ACC112 (cell line): ENCODE results near the gene POLN.

Experiments
- H2AFZ ChIP-seq: fragments of 200-600 bp; sonication (generic); one replicate; pipeline ENCODE4 v1.6.0; 2017; ENCODE audit warnings: antibody characterized with exemption, low read length; ENCODE audit not compliant: unreplicated experiment
- H3K27ac ChIP-seq: fragments of 200-600 bp; sonication (generic); 2 replicates; pipeline ENCODE4 v1.5.1; 2014; ENCODE audit warnings: low read depth, mild to moderate bottlenecking, antibody characterized with exemption, low read length, moderate library complexity
- H3K27me3 ChIP-seq: fragments of 200-600 bp; sonication (generic); 2 replicates; pipeline ENCODE4 v1.6.1; 2014; ENCODE audit warnings: mild to moderate bottlenecking, antibody characterized with exemption, low read length, moderate library complexity, mixed read lengths; ENCODE audit not compliant: insufficient read depth
- H3K36me3 ChIP-seq: fragments of 200-600 bp; sonication (generic); 2 replicates; pipeline ENCODE4 v1.6.1; 2016; ENCODE audit warnings: mild to moderate bottlenecking, antibody characterized with exemption, low read length, moderate library complexity, mixed read lengths; ENCODE audit not compliant: insufficient read depth
- H3K4me1 ChIP-seq: fragments of 200-600 bp; sonication (generic); one replicate; pipeline ENCODE4 v1.6.1; 2016; ENCODE audit warnings: low read length, mixed read lengths; ENCODE audit not compliant: insufficient read depth, unreplicated experiment, control insufficient read depth
- H3K4me3 ChIP-seq: fragments of 200-600 bp; sonication (generic); 2 replicates; pipeline ENCODE4 v1.5.1; 2014; ENCODE audit warnings: mild to moderate bottlenecking, low read depth, low read length
- H3K79me2 ChIP-seq: fragments of 200-600 bp; sonication (generic); one replicate; pipeline ENCODE4 v1.6.0; 2016; ENCODE audit warnings: low read length; ENCODE audit not compliant: control insufficient read depth, unreplicated experiment, insufficient read depth

POLN gene

GRCh38 chr4:2065106-2065930 is 176.6 kb downstream of the POLN start:
- Histone ChIP-seq H3K4me3 (no peak overlapping the region), H3K27ac (no peak overlapping the region), H3K36me3 (no peaks in the 10 kb centered on the region), H2AFZ (no peak overlapping the region), H3K4me1 (no peaks in the 10 kb centered on the region), H3K27me3 (peaks cover 10% of the 10 kb centered on the region), H3K79me2 (no peaks in the 10 kb centered on the region)

- Histone ChIP-seq H3K4me3 (no peak overlapping the region), H3K4me1 (no peaks in the 10 kb centered on the region), H2AFZ (no peak overlapping the region), H3K36me3 (no peaks in the 10 kb centered on the region), H3K27me3 (peaks cover 14% of the 10 kb centered on the region), H3K79me2 (no peaks in the 10 kb centered on the region), H3K27ac (no peak overlapping the region)
Measured at GRCh38 chr4:2064276-2064991, 177.5 kb downstream of the POLN start.

GRCh38 chr4:2063557-2064275 is 178.2 kb downstream of the POLN start:
- Histone ChIP-seq H3K27ac (no peak overlapping the region), H2AFZ (no peak overlapping the region), H3K4me3 (no peak overlapping the region), H3K27me3 (peaks cover 14% of the 10 kb centered on the region), H3K36me3 (no peaks in the 10 kb centered on the region), H3K4me1 (no peaks in the 10 kb centered on the region), H3K79me2 (no peaks in the 10 kb centered on the region)

- no peak overlapping the region for H3K4me3 ChIP-seq
- H3K79me2 ChIP-seq: no peaks in the 10 kb centered on the region
- H3K27ac ChIP-seq: no peak overlapping the region
- H3K27me3 ChIP-seq: peaks cover 22% of the 10 kb centered on the region
- no peaks in the 10 kb centered on the region for H3K36me3 ChIP-seq
- no peak overlapping the region for H2AFZ ChIP-seq
- no peaks in the 10 kb centered on the region for H3K4me1 ChIP-seq
Measured at GRCh38 chr4:2062808-2063524, 179.0 kb downstream of the POLN start.

GRCh38 chr4:2062168-2062807 is 179.6 kb downstream of the POLN start:
- H3K79me2 ChIP-seq: no peaks in the 10 kb centered on the region
- H3K4me1 ChIP-seq: no peaks in the 10 kb centered on the region
- H3K27me3 ChIP-seq: peaks cover 28% of the 10 kb centered on the region
- H3K4me3 ChIP-seq: no peak overlapping the region
- no peak overlapping the region for H2AFZ ChIP-seq
- no peak overlapping the region for H3K27ac ChIP-seq
- H3K36me3 ChIP-seq: no peaks in the 10 kb centered on the region

- peaks cover 36% of the 10 kb centered on the region for H3K27me3 ChIP-seq
Measured at GRCh38 chr4:2061186-2062131, 180.5 kb downstream of the POLN start.

GRCh38 chr4:2060611-2061185 is 181.2 kb downstream of the POLN start:
- H3K27me3 ChIP-seq: peaks cover 39% of the 10 kb centered on the region
- no peaks in the 10 kb centered on the region for H3K36me3 ChIP-seq
- no peak overlapping the region for H3K4me3 ChIP-seq
- H3K4me1 ChIP-seq: no peaks in the 10 kb centered on the region
- no peak overlapping the region for H3K27ac ChIP-seq
- no peak overlapping the region for H2AFZ ChIP-seq
- H3K79me2 ChIP-seq: no peaks in the 10 kb centered on the region

More at GRCh38 chr4:2061186-2062131, 180.5 kb downstream of the POLN start:
- Histone ChIP-seq H2AFZ (no peak overlapping the region), H3K4me3 (no peak overlapping the region), H3K36me3 (no peaks in the 10 kb centered on the region), H3K79me2 (no peaks in the 10 kb centered on the region), H3K4me1 (no peaks in the 10 kb centered on the region), H3K27ac (no peak overlapping the region)

- H3K27ac ChIP-seq: no peak overlapping the region
- H3K4me1 ChIP-seq: no peaks in the 10 kb centered on the region
- H3K27me3 ChIP-seq: peaks cover 41% of the 10 kb centered on the region
- peak overlapping the region; percentile 25 for H2AFZ ChIP-seq
- H3K4me3 ChIP-seq: peak overlapping the region; percentile 21; the same call in 1 of the 2 replicates
- H3K79me2 ChIP-seq: no peaks in the 10 kb centered on the region
- H3K36me3 ChIP-seq: no peaks in the 10 kb centered on the region
Measured at GRCh38 chr4:2059726-2060602, 182.0 kb downstream of the POLN start.
